Vagina (tissue), 2 donors: ENCODE measurements around the gene AREL1. TPM values are rescaled to one million over a fixed set of nuclear protein-coding genes. Genes with fewer than 3 reads are reported as not detected.

Experiments used
- DNase-seq, 2 donors: peaks; one replicate each; pipeline ENCODE4 v3.0.0-alpha.2; 2017; ENCODE audit errors: extremely low spot score in 2 of 2
- H3K27ac ChIP-seq: fragments of 200-600 bp; sonication (generic); one replicate; pipeline ENCODE4 v1.5.1; 2019
- H3K27me3 ChIP-seq: fragments of 200-600 bp; sonication (generic); one replicate; pipeline ENCODE4 v1.5.1; 2019
- H3K36me3 ChIP-seq, 2 donors: fragments of 200-600 bp; sonication (generic); one replicate each; pipeline ENCODE4 v1.5.1; 2017 to 2019
- H3K4me1 ChIP-seq: fragments of 200-600 bp; sonication (generic); one replicate; pipeline ENCODE4 v1.5.1; 2019
- H3K4me3 ChIP-seq, 2 donors: fragments of 200-600 bp; sonication (generic); 1 replicate in 1 of 2; 2 replicates in 1 of 2; pipeline ENCODE4 v1.5.1; 2016 to 2019
- H3K9me3 ChIP-seq: fragments of 200-600 bp; sonication (generic); one replicate; pipeline ENCODE4 v1.5.1; 2019
- POLR2A ChIP-seq, 2 donors: fragments of 450-650 bp; IDR thresholded peaks; one replicate each; pipeline ENCODE4 v1.6.1; 2017; ENCODE audit warnings: antibody characterized with exemption in 2 of 2, mild to moderate bottlenecking in 2 of 2, moderate library complexity in 2 of 2
- POLR2AphosphoS5 ChIP-seq, 2 donors: sonication (generic); formaldehyde crosslinking; IDR thresholded peaks; one replicate each; pipeline ENCODE4 v1.9.0; 2017; ENCODE audit warnings: antibody characterized with exemption in 2 of 2, mild to moderate bottlenecking in 2 of 2, low read depth in 1 of 2; ENCODE audit not compliant: insufficient read depth in 1 of 2
- intact Hi-C: fragments of 100-400 bp; cut with DNase I; formaldehyde crosslinking; loops from one replicate; pipeline ENCODE4 v1.15.1; 2023
- total RNA-seq: library from RNA; depleted of rRNA; stranded (reverse); fragments of >200 nt; gene quantifications from one replicate; pipeline ENCODE4 v1.2.3, GENCODE V29; 2016
- TF ChIP-seq, protein P1 (sequence below), 3 experiments: fragments of 450-650 bp in 2 of 3; fragments of 200-600 bp in 1 of 3; sonication (generic) in 1 of 3; IDR thresholded peaks; one replicate each; pipeline ENCODE4 v1.5.1; 2017 to 2019; ENCODE audit warnings: antibody characterized with exemption in 3 of 3, mild to moderate bottlenecking in 2 of 3, moderate library complexity in 2 of 3

AREL1 gene
- total RNA-seq, 1 donor from 2014 or later: 32.7 TPM

DNA sequence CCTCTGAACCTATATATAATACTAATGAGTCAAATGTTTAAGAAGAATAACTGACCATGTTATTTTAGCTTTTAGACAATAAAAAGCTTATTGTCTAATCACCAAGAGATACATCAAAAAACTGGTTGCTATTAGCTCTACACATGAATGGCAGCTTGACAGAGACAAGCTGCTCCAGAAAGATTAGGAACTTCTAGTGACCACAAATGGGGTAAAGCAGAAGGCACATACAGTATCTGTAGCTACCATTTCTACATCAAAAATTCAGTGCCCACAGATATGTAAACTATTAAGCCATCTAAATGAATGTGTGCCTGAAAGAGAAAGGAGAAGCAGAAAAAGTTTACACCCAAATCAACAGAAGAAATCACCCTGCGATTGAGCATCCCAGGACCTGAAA lies 2.4 kb downstream of the AREL1 start:
- intact Hi-C loops: loop anchor here (5.0 kb wide), 1 partner anchor 98 kb away; the partner anchor contains the start of gene LTBP2
- H3K4me1 ChIP-seq: peaks cover 40% of the 10 kb centered on the region
- TF ChIP-seq POLR2A (IDR thresholded peaks at IDR 0.05): no peak
- TF ChIP-seq POLR2AphosphoS5 (IDR thresholded peaks at IDR 0.05; ENCODE audit: insufficient read depth in 1 of 2, low read depth in 1 of 2): no peak
- TF ChIP-seq, protein P1, sequence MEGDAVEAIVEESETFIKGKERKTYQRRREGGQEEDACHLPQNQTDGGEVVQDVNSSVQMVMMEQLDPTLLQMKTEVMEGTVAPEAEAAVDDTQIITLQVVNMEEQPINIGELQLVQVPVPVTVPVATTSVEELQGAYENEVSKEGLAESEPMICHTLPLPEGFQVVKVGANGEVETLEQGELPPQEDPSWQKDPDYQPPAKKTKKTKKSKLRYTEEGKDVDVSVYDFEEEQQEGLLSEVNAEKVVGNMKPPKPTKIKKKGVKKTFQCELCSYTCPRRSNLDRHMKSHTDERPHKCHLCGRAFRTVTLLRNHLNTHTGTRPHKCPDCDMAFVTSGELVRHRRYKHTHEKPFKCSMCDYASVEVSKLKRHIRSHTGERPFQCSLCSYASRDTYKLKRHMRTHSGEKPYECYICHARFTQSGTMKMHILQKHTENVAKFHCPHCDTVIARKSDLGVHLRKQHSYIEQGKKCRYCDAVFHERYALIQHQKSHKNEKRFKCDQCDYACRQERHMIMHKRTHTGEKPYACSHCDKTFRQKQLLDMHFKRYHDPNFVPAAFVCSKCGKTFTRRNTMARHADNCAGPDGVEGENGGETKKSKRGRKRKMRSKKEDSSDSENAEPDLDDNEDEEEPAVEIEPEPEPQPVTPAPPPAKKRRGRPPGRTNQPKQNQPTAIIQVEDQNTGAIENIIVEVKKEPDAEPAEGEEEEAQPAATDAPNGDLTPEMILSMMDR (IDR thresholded peaks at IDR 0.05): no peak

DNA sequence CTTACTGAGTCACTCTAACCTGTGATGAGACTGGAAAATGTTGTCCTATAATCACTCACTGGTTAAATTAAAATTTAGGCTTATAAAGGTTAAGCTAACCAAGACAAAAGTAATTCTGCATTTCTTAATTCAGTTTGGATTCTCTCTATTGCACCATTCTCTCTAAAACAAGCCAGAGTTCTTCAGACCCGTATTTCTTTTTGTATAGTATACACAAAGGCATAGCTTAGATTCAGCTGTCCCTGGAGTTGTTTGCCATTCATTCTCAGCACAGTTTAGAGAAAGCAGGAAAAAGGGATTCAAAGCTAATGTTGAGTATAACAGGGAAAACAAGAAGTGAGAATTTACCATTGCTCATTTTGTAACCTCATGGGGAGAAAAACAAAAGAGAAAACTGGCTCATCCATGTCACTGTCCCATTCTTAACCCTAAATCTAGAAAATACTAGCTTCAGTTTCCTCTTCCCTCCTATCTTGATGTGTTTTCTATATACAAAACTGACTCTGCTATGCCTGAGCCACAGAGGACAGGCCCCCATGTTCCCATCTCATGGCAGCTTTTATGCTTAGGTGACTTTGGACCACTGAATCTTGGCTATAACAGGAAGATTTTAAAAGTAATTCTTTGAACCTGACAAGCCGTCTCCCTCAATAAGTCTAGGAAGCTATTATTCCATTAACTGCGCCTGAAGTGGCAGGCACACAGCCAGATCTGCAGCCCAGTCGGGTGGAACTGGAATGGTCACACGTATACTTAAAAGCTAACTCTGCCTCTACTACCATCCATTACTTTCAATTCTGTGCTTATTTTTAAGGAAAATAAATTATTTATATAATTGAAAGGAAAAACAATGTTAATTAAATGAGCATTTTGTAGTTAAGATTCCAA lies 7.0 kb downstream of the AREL1 start:
- no peaks in the 10 kb centered on the region for H3K9me3 ChIP-seq
- peaks cover 0 to 3% of the 10 kb centered on the region in 2 donors for H3K36me3 ChIP-seq
- no peaks in the 10 kb centered on the region for H3K27me3 ChIP-seq
- intact Hi-C loops: no loop called here
- TF ChIP-seq, protein P1 (IDR thresholded peaks at IDR 0.05): no peak
- no peak for TF ChIP-seq POLR2A (IDR thresholded peaks at IDR 0.05)
- no peak for TF ChIP-seq POLR2AphosphoS5 (IDR thresholded peaks at IDR 0.05; ENCODE audit: insufficient read depth in 1 of 2, low read depth in 1 of 2)
- no peak overlapping the region for H3K4me3 ChIP-seq
- H3K27ac ChIP-seq: no peak overlapping the region
- no peak for DNase-seq
- peaks cover 22% of the 10 kb centered on the region for H3K4me1 ChIP-seq

More for the DNA sequence above, 2.4 kb downstream of the AREL1 start:
- Histone ChIP-seq H3K36me3 (no peaks in the 10 kb centered on the region), H3K27me3 (no peaks in the 10 kb centered on the region), H3K27ac (no peak overlapping the region), H3K4me3 (no peak overlapping the region), H3K9me3 (no peaks in the 10 kb centered on the region)
- no peak for DNase-seq

DNA sequence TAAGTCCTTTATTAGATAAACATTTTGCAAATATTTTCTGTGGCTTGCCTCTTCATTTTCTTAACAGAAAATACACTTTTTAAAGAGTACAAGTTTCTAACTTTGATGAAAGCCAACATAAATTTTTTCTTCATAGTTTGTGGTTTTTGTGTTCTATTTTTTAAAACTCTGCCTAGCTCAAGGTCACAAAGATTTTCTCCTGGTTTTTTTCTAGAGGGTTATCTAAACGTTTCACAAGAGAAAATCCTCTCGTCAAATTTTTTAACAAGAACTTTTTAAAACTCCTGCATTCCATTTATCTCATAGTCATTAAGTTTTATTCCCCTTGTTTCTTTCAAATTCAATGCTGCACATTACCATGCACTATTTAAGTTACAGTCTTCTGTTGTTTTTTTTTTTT lies 8.2 kb downstream of the AREL1 start:
- peaks cover 0 to 3% of the 10 kb centered on the region in 2 donors for H3K36me3 ChIP-seq
- no peaks in the 10 kb centered on the region for H3K9me3 ChIP-seq
- no peak overlapping the region for H3K27ac ChIP-seq
- H3K4me1 ChIP-seq: peaks cover 11% of the 10 kb centered on the region
- DNase-seq: no peak
- no peak for TF ChIP-seq POLR2A (IDR thresholded peaks at IDR 0.05)
- no peak for TF ChIP-seq POLR2AphosphoS5 (IDR thresholded peaks at IDR 0.05; ENCODE audit: insufficient read depth in 1 of 2, low read depth in 1 of 2)
- TF ChIP-seq, protein P1 (IDR thresholded peaks at IDR 0.05): no peak
- intact Hi-C loops: no loop called here
- H3K27me3 ChIP-seq: no peaks in the 10 kb centered on the region
- H3K4me3 ChIP-seq: no peak overlapping the region

- peaks cover 11% of the 10 kb centered on the region for H3K4me1 ChIP-seq
- H3K27ac ChIP-seq: no peak overlapping the region
- peaks cover 0 to 3% of the 10 kb centered on the region in 2 donors for H3K36me3 ChIP-seq
- TF ChIP-seq POLR2A (IDR thresholded peaks at IDR 0.05): no peak
- TF ChIP-seq, protein P1 (IDR thresholded peaks at IDR 0.05): no peak
- no peak for TF ChIP-seq POLR2AphosphoS5 (IDR thresholded peaks at IDR 0.05; ENCODE audit: insufficient read depth in 1 of 2, low read depth in 1 of 2)
- intact Hi-C loops: no loop called here
- H3K27me3 ChIP-seq: no peaks in the 10 kb centered on the region
- H3K4me3 ChIP-seq: no peak overlapping the region
- no peak for DNase-seq
- H3K9me3 ChIP-seq: no peaks in the 10 kb centered on the region
These were observed 9.8 kb downstream of the AREL1 start for GRCh38 chr14:74703043-74703442.

GRCh38 chr14:74702293-74702692 lies 10.6 kb downstream of the AREL1 start:
- Histone ChIP-seq H3K4me3 (no peak overlapping the region), H3K27ac (no peak overlapping the region), H3K4me1 (peaks cover 11% of the 10 kb centered on the region), H3K36me3 (peaks cover 0 to 3% of the 10 kb centered on the region in 2 donors), H3K27me3 (no peaks in the 10 kb centered on the region), H3K9me3 (no peaks in the 10 kb centered on the region)
- TF ChIP-seq POLR2A (IDR thresholded peaks at IDR 0.05) (no peak), POLR2AphosphoS5 (IDR thresholded peaks at IDR 0.05; ENCODE audit: insufficient read depth in 1 of 2, low read depth in 1 of 2) (no peak)
- TF ChIP-seq, protein P1 (IDR thresholded peaks at IDR 0.05): no peak
- no peak for DNase-seq
- intact Hi-C loops: no loop called here
